Right cardiac atrium (tissue), 5 donors: ENCODE measurements around the gene DMXL1. TPM values are rescaled to one million over a fixed set of nuclear protein-coding genes. Genes with fewer than 3 reads are reported as not detected.
"Not testable (repeated sequence)": the region's sequence is repeated elsewhere in the genome, so short reads cannot be mapped to it uniquely, and the experiment has no call there.

Experiments
- ATAC-seq, 2 donors: fragments of 200-7000 bp; cut with Tn5 transposase; one replicate each; pipeline versions ENCODE4 v1.8.0 to v1.9.1; 2020; ENCODE audit warnings: moderate library complexity in 2 of 2, mild to moderate bottlenecking in 1 of 2
- DNase-seq, 3 donors: peaks; one replicate each; pipeline ENCODE4 v3.0.0-alpha.2; 2020
- H3K27ac ChIP-seq: one replicate; pipeline ENCODE4 v1.5.1; 2013; ENCODE audit warnings: mild to moderate bottlenecking, low read length, control low read depth, moderate library complexity
- H3K27me3 ChIP-seq: one replicate; pipeline ENCODE4 v1.6.1; 2013; ENCODE audit not compliant: control insufficient read depth, insufficient read depth
- H3K4me1 ChIP-seq: one replicate; pipeline ENCODE4 v1.6.1; 2013; ENCODE audit warnings: low read length; ENCODE audit not compliant: control insufficient read depth, insufficient read depth
- H3K4me3 ChIP-seq: one replicate; pipeline ENCODE4 v1.5.1; 2013; ENCODE audit warnings: low read length, control low read depth
- H3K9me3 ChIP-seq: one replicate; pipeline ENCODE4 v1.6.1; 2013; ENCODE audit warnings: low read length; ENCODE audit not compliant: control insufficient read depth
- WGBS: extraction: QIAGEN DNeasy Blood & Tissue Kit; methylation state at CpG from one replicate; pipeline ENCODE4 v1.1.7; 2013; 5-methylcytosine and 5-hydroxymethylcytosine counted together
- intact Hi-C, 4 donors: fragments of 100-400 bp; cut with DNase I; formaldehyde crosslinking; loops; one replicate each; pipeline versions ENCODE4 v1.11.0 to v1.14.0; 2022 to 2023
- polyA plus RNA-seq: library from polyadenylated mRNA; stranded (reverse); fragments of 200-250 nt; gene quantifications from one replicate; pipeline ENCODE4 v1.2.3, GENCODE V29; 2013
- total RNA-seq, 4 donors: library from RNA; stranded (reverse); fragmentation: NEBNext Ultra II Directional; extraction: Animal tissue kit (Norgen Biotek cat#: 25700); gene quantifications; one replicate each; pipeline ENCODE4 v1.2.1, GENCODE V29; 2021
- donor health status: healthy with polysubstance abuse.
- donor health status: DM: no; HTN: yes; CAD: no.
- donor health status: DM: no; HTN: no; CAD: no.
- donor health status: DM: no; HTN: yes; CAD: no; lungs with severe emphysema.
- donor health status: DM: yes; HTN: yes; CAD: no.

Gene DMXL1
- total and polyA plus RNA-seq, 5 donors, result 10.8 to 42.3 (median 32.1) TPM

DNA sequence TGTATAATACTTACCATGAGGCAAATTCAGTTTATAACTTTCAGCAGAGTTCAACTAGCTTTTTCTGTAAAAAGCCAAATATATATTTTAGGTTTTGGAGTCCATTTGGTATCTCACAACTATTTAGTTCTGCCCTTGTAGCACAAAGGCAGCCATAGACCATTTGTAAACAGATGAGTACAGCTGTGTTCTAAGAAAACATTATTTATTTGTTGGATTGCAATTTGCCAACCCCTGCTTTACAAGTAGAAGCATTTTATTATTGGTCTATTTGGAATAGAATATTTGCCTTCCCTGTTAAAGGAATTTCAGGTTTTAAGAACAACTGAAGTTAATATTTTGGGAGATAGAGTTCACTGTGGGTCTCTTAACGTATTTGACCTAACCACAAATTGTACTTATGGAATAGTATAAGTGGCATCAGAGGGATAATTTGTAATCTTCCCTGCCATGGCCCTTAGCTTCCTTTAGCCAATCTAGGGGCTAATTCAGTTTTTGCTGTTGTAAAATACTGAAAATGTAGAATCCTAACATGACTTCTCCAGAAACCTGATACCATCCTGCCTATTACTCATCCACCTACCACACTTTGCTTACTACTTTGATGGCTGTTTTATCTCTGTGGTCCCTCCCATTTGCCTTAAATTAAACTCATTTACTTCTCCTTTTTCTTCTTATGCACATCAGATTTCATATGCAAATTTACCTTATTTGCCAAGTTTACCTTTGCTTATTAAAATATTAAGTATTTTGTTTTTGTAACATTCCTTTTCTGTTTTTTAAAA is 109.2 kb downstream of the DMXL1 start:
- no peak overlapping the region for H3K27ac ChIP-seq

DNA sequence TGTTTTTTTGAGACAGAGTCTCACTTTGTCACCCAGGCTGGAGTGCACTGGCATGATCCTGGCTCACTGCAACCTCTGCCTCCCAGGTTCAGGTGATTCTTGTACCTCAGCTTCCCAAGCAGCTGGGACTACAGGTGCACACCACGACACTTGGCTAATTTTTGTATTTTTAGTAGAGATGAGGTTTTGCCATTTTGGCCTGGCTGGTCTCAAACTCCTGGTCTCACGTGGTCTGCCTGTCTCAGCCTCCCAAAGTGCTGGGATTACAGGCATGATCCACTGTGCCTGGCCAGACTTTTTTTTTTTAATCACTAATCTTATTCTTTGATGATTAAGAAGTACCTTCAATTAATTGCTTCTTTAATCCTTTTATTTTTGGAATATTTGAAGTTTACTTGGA is 114.6 kb downstream of the DMXL1 start:
- intact Hi-C loops, H3K27me3 ChIP-seq, ATAC-seq, H3K27ac ChIP-seq, H3K4me3 ChIP-seq, H3K9me3 ChIP-seq, DNase-seq, H3K4me1 ChIP-seq: not testable (repeated sequence)
- 32% methylated on average over 2 of the region's 2 CpGs for WGBS

More for the DNA sequence above, 109.2 kb downstream of the DMXL1 start:
- intact Hi-C loops, result no loop called here
- no peak overlapping the region for H3K4me3 ChIP-seq
- 91% methylated on average over 1 of the region's 1 CpG for WGBS
- no peak for ATAC-seq
- DNase-seq, result no peak
- no peaks in the 10 kb centered on the region for H3K4me1 ChIP-seq
- H3K9me3 ChIP-seq, result no peaks in the 10 kb centered on the region
- H3K27me3 ChIP-seq, result no peaks in the 10 kb centered on the region

DNA sequence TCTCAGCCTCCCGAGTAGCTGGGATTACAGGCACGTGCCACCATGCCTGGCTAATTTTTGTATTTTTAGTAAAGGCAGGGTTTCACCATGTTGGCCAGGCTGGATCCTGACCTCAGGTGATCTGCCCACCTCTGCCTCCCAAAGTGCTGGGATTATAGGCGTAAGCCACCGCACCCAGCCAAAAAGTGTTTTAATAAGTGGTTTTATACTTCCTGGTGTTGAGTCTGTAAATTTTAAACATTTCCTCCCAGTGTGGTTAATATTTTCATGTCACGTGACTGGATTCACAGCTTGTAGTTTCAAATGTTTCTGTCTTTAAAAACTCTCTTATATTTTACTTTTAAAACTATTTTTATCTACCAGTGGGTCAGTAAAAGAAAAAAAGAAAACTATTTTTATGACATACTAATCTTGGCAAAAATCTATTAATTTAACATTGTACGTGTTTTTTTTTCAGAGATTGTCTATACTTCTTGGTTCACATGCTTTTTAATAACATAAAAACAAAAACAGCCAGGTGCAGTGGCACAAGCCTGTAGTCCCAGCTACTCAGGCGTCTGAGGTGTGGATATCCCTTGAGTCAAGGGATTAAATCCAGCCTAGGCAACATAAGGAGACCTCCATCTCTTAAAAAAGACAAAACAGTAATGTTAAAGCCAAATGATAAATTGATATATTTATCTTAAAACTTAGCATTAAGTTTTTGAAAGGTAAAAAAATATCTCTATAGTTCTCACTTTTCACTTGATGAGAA is 117.1 kb downstream of the DMXL1 start:
- DNase-seq (no peak), ATAC-seq (no peak)
- no peak overlapping the region for H3K27ac ChIP-seq
- H3K27me3 ChIP-seq, result no peaks in the 10 kb centered on the region
- no peak overlapping the region for H3K4me3 ChIP-seq
- intact Hi-C loops, result no loop called here
- no peaks in the 10 kb centered on the region for H3K4me1 ChIP-seq
- no peaks in the 10 kb centered on the region for H3K9me3 ChIP-seq
- WGBS, result 87% methylated on average over 7 of the region's 7 CpGs

DNA sequence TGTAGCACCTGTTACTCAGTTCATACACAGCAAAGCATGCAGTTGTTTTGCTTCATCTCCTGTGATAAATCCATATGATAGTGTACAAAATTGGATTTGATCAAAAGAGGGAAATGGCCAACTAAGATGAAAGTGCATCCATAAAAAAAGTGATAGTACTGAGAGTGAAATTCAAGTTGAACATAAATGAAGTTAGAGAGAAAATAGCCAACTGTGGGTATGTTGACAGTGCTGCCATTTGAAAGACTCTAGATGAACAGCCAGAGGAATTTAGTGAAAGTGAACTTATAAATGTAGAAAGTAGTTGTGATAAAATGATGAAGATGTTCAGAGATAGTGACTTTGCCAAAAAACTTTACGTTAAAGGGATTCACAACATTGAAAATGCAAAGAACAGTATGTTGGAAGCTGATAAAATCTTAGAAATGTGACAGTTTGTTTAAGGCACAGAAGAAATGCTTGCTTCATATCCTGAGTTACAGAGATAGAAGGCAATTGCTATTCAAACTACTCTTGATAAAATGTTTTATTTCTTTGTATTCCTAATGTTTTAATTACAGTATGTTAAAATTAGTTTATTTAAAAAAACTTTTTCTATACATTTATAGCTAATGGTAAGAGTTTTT is 119.7 kb downstream of the DMXL1 start:
- 77% methylated on average over 1 of the region's 1 CpG for WGBS
- no peaks in the 10 kb centered on the region for H3K27me3 ChIP-seq
- no peak overlapping the region for H3K4me3 ChIP-seq
- no peak overlapping the region for H3K27ac ChIP-seq
- intact Hi-C loops, result no loop called here
- ATAC-seq (no peak), DNase-seq (no peak)
- H3K9me3 ChIP-seq, result no peaks in the 10 kb centered on the region
- H3K4me1 ChIP-seq, result no peaks in the 10 kb centered on the region

DNA sequence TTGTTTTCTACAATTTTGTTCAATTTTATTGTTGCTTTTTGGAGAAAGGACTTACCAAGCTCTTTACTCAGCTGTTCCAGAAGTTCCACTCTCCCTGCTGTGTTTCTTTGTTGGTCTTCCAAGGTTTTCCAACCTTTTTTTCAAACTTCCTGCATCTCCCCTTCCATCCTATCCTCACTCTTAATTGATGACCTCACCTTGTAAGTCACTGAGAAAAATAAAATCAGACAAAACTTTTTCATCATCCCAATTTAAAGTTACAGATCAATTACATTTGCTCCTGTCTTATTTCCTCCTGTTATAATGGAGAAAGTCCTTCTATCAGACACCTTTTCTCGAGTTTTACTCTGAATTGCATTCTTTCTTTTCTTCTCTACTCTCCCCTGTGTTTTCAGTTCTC is 121.1 kb downstream of the DMXL1 start:
- Histone ChIP-seq H3K27me3 (no peaks in the 10 kb centered on the region), H3K27ac (no peak overlapping the region), H3K4me3 (no peak overlapping the region), H3K9me3 (no peaks in the 10 kb centered on the region), H3K4me1 (no peaks in the 10 kb centered on the region)
- DNase-seq, result no peak
- ATAC-seq, result no peak
- WGBS, result 98% methylated on average over 1 of the region's 1 CpG
- intact Hi-C loops, result no loop called here

DNA sequence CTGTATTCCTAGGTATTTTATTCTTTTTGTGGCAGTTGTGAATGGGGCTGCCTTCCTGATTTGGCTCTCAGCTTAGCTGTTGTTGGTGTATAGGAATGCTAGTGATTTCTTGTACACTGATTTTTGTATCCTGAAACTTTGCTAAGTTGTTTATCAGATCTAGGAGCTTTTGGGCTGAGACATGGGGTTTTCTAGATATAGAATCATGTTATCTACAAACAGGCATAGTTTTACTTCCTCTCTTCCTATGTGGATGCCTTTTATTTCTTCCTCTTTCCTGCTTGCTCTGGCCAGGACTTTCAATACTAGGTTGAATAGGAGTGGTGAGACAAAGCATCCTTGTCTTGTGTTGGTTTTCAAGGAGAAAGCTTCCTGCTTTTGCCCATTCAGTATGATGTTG is 129.9 kb downstream of the DMXL1 start:
- intact Hi-C loops, result no loop called here
- no peak for DNase-seq
- ATAC-seq, result no peak
- no peak overlapping the region for H3K27ac ChIP-seq
- no peaks in the 10 kb centered on the region for H3K27me3 ChIP-seq
- no peaks in the 10 kb centered on the region for H3K9me3 ChIP-seq
- H3K4me1 ChIP-seq, result no peaks in the 10 kb centered on the region
- no peak overlapping the region for H3K4me3 ChIP-seq

DNA sequence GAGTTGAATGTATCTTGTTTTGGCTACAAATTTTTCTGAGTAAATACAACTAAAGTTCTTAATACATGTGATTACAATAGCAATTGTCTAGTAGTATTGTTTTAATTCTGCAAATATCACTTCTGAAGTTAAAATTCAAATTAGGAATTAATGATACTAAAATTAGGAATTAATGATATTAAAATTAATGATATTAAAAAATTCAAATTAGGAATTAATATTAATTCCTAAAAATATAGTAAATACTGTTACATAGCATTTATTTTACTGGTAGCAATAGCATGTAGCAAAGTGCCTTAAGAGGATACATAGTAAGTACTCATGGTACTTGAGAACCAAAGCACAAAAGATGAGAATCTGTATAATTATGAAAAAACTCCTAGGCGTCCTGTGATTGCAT is 136.2 kb downstream of the DMXL1 start:
- no peak for DNase-seq
- H3K27ac ChIP-seq, result no peak overlapping the region
- no peaks in the 10 kb centered on the region for H3K4me1 ChIP-seq
- intact Hi-C loops, result no loop called here
- H3K4me3 ChIP-seq, result no peak overlapping the region
- no peak for ATAC-seq
- 96% methylated on average over 1 of the region's 1 CpG for WGBS
- H3K27me3 ChIP-seq, result no peaks in the 10 kb centered on the region
- H3K9me3 ChIP-seq, result no peaks in the 10 kb centered on the region

DNA sequence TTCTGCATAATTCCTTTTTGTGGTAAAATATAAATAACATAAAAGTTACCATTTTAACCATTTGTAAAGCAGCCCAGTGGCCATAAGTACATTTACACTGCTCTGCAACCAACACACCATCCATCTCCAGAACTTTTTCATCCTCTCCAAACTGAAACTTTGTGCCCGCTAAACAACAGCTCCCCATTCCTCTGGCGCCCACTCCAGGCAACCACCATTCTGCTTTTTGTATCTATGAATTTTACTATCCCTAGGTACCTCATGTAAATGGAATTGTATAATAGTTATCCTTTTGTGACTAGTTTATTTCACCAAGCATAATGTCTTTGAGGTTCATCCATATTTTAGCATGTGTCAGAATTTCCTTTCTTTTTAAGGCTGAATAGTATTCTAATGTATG is 141.1 kb downstream of the DMXL1 start:
- no peaks in the 10 kb centered on the region for H3K27me3 ChIP-seq
- no peak for DNase-seq
- WGBS, result 98% methylated on average over 2 of the region's 2 CpGs
- no peaks in the 10 kb centered on the region for H3K4me1 ChIP-seq
- H3K4me3 ChIP-seq, result no peak overlapping the region
- H3K27ac ChIP-seq, result no peak overlapping the region
- intact Hi-C loops, result no loop called here
- ATAC-seq, result no peak
- no peaks in the 10 kb centered on the region for H3K9me3 ChIP-seq

DNA sequence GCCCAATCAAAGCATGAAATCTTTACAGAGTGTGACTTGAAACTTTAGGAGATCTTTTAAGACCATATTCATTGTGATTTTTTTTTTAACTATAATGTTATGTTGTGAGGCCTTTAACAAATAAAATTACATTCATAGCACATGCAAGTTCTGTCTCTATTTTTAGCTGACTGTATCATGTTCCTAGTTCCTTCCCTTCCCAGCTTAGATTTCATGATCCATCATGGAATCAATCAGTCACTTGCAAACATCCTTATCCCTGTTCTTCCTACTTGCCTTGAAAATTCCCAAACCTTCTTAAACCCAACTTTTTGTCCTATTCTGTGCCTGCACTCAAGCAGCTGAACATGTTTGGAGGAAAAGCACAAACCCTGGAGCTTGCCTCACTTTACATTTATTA is 141.8 kb downstream of the DMXL1 start:
- Histone ChIP-seq H3K4me3 (no peak overlapping the region), H3K9me3 (no peaks in the 10 kb centered on the region), H3K27me3 (no peaks in the 10 kb centered on the region), H3K27ac (no peak overlapping the region), H3K4me1 (no peaks in the 10 kb centered on the region)
- ATAC-seq (no peak), DNase-seq (no peak)
- intact Hi-C loops, result no loop called here

DNA sequence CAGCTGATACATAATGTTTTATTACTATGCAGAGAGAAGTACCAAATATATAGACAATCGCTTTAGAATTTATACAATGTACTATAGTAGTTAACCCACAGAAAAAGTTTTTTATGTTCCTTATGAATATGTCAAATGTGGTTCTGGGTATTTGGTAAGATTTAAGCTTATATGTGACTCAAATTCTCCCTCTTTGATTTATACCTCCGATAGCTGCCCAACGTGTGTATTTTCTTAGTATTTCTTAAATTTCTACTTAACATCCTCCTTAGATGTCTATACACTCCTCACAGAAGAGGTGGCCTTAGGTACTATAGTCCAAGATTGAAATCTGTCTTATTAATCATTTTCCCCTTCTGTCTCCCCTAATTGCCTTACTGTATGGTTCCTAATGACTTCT is 146.3 kb downstream of the DMXL1 start:
- WGBS, result 98% methylated on average over 3 of the region's 3 CpGs
- DNase-seq (no peak), ATAC-seq (no peak)
- no peak overlapping the region for H3K27ac ChIP-seq
- H3K9me3 ChIP-seq, result no peaks in the 10 kb centered on the region
- intact Hi-C loops, result no loop called here
- H3K4me1 ChIP-seq, result no peaks in the 10 kb centered on the region
- no peak overlapping the region for H3K4me3 ChIP-seq
- no peaks in the 10 kb centered on the region for H3K27me3 ChIP-seq
